A549 (cell line): Measurements from ENCODE around the gene CNTN4.

Source experiments
- BCL3 ChIP-seq: fragments of >200 bp; sonication (Bioruptor Twin); formaldehyde crosslinking; IDR thresholded peaks from 3 replicates; pipeline ENCODE4 v1.6.1; 2016
- CEBPB ChIP-seq, 2 experiments: fragments of >200 bp in 1 of 2; sonication (Bioruptor Twin) in 1 of 2; formaldehyde crosslinking in 1 of 2; IDR thresholded peaks; 2 replicates each; pipeline ENCODE4 v1.6.1; 2012 to 2016
- E2F6 ChIP-seq: IDR thresholded peaks from 2 replicates; pipeline ENCODE4 v1.6.1; 2012; ENCODE audit warnings: low read depth, borderline replicate concordance
- EP300 ChIP-seq, 2 experiments: fragments of >200 bp; sonication (Bioruptor Twin); formaldehyde crosslinking; IDR thresholded peaks; 2 replicates in 1 of 2; 3 replicates in 1 of 2; pipeline ENCODE4 v1.6.1; 2016 to 2017
- ESRRA ChIP-seq: fragments of 150-350 bp; IDR thresholded peaks from 2 replicates; pipeline ENCODE4 v1.6.1; 2014; ENCODE audit warnings: mild to moderate bottlenecking, low read length, borderline replicate concordance
- MAFK ChIP-seq: fragments of 450-650 bp; IDR thresholded peaks from 2 replicates; pipeline ENCODE4 v1.6.1; 2014; ENCODE audit not compliant: partially characterized antibody
- NFE2L2 ChIP-seq: fragments of 150-350 bp; conservative IDR thresholded peaks from 2 replicates; pipeline ENCODE4 v1.6.1; 2014; ENCODE audit warnings: low read length
- POLR2A ChIP-seq: IDR thresholded peaks from 2 replicates; pipeline ENCODE4 v1.6.1; 2012; ENCODE audit warnings: mild to moderate bottlenecking, low read length
- POLR2AphosphoS2 ChIP-seq: conservative IDR thresholded peaks from 2 replicates; pipeline ENCODE4 v1.6.1; 2012; ENCODE audit warnings: low read length, improper control_type of control experiment, inconsistent platforms
- SREBF2 ChIP-seq: fragments of 450-650 bp; IDR thresholded peaks from 2 replicates; pipeline ENCODE4 v1.6.1; 2014; ENCODE audit warnings: mild to moderate bottlenecking, moderate library complexity
- TF ChIP-seq, protein P1 (sequence below): IDR thresholded peaks from 2 replicates; pipeline ENCODE4 v1.6.1; 2012
- TF ChIP-seq, protein P2 (sequence below): fragments of >200 bp; sonication (Bioruptor Twin); formaldehyde crosslinking; IDR thresholded peaks from 3 replicates; pipeline ENCODE4 v1.5.1; 2016
- TF ChIP-seq, protein P3 (sequence below): fragments of 450-650 bp; IDR thresholded peaks from 2 replicates; pipeline ENCODE4 v1.6.1; 2014; ENCODE audit warnings: antibody characterized with exemption

- TF ChIP-seq, protein P1, sequence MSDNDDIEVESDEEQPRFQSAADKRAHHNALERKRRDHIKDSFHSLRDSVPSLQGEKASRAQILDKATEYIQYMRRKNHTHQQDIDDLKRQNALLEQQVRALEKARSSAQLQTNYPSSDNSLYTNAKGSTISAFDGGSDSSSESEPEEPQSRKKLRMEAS = no peak
- TF ChIP-seq, protein P2, sequence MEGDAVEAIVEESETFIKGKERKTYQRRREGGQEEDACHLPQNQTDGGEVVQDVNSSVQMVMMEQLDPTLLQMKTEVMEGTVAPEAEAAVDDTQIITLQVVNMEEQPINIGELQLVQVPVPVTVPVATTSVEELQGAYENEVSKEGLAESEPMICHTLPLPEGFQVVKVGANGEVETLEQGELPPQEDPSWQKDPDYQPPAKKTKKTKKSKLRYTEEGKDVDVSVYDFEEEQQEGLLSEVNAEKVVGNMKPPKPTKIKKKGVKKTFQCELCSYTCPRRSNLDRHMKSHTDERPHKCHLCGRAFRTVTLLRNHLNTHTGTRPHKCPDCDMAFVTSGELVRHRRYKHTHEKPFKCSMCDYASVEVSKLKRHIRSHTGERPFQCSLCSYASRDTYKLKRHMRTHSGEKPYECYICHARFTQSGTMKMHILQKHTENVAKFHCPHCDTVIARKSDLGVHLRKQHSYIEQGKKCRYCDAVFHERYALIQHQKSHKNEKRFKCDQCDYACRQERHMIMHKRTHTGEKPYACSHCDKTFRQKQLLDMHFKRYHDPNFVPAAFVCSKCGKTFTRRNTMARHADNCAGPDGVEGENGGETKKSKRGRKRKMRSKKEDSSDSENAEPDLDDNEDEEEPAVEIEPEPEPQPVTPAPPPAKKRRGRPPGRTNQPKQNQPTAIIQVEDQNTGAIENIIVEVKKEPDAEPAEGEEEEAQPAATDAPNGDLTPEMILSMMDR = no peak
- TF ChIP-seq BCL3 (no peak), POLR2A (no peak), E2F6 (no peak), MAFK (no peak), SREBF2 (no peak), NFE2L2 (no peak), EP300 (IDR thresholded peaks at IDR 0.05) (no peak), CEBPB (IDR thresholded peaks at IDR 0.05) (no peak), ESRRA (no peak), POLR2AphosphoS2 (no peak)
- TF ChIP-seq, protein P3, sequence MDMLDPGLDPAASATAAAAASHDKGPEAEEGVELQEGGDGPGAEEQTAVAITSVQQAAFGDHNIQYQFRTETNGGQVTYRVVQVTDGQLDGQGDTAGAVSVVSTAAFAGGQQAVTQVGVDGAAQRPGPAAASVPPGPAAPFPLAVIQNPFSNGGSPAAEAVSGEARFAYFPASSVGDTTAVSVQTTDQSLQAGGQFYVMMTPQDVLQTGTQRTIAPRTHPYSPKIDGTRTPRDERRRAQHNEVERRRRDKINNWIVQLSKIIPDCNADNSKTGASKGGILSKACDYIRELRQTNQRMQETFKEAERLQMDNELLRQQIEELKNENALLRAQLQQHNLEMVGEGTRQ = no peak
Measured at GRCh38 chr3:2875699-2876098, 777.0 kb downstream of the CNTN4 start.
